Measurements from ENCODE around the gene CARMIL3. TPM values are rescaled to one million over a fixed set of nuclear protein-coding genes. Genes with fewer than 3 reads are reported as not detected.
A peak's percentile ranks its signal among the peaks of the same experiment; 100 is the strongest.
"Not testable (repeated sequence)": the region's sequence is repeated elsewhere in the genome, so short reads cannot be mapped to it uniquely, and the experiment has no call there.

The CARMIL3 gene, protein sequence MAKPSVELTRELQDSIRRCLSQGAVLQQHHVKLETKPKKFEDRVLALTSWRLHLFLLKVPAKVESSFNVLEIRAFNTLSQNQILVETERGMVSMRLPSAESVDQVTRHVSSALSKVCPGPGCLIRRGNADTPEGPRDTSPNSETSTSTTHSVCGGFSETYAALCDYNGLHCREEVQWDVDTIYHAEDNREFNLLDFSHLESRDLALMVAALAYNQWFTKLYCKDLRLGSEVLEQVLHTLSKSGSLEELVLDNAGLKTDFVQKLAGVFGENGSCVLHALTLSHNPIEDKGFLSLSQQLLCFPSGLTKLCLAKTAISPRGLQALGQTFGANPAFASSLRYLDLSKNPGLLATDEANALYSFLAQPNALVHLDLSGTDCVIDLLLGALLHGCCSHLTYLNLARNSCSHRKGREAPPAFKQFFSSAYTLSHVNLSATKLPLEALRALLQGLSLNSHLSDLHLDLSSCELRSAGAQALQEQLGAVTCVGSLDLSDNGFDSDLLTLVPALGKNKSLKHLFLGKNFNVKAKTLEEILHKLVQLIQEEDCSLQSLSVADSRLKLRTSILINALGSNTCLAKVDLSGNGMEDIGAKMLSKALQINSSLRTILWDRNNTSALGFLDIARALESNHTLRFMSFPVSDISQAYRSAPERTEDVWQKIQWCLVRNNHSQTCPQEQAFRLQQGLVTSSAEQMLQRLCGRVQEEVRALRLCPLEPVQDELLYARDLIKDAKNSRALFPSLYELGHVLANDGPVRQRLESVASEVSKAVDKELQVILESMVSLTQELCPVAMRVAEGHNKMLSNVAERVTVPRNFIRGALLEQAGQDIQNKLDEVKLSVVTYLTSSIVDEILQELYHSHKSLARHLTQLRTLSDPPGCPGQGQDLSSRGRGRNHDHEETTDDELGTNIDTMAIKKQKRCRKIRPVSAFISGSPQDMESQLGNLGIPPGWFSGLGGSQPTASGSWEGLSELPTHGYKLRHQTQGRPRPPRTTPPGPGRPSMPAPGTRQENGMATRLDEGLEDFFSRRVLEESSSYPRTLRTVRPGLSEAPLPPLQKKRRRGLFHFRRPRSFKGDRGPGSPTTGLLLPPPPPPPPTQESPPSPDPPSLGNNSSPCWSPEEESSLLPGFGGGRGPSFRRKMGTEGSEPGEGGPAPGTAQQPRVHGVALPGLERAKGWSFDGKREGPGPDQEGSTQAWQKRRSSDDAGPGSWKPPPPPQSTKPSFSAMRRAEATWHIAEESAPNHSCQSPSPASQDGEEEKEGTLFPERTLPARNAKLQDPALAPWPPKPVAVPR (N-terminal part only)
- total RNA-seq (2014; rRNA removed) (not detected in 2 replicates), Bru-seq, nascent RNA (percentile 14 among the genes with signal in this experiment), BruChase-seq, experiment 1, labeled RNA remaining after a 6-hour chase (percentile 19 among the genes with signal in this experiment), BruChase-seq, experiment 2, labeled RNA remaining after a 2-hour chase (percentile 13 among the genes with signal in this experiment)
- long read RNA-seq = 0 reads

GRCh38 chr14:24051789-24052655, at the start of gene CARMIL3:
Gene CARMIL3, plus strand, starts transcription at chr14:24052009. Its CDS starts 145 bp downstream, at chr14:24052154.
- Histone ChIP-seq H3K9me2 (replicated peaks; ENCODE audit: low read length) (no peaks in the 10 kb centered on the region), H3K4me2 (ENCODE audit: low read length) (peak within 1 kb of the TSS; percentile 100), H3K9ac (ENCODE audit: low read length) (peak within 1 kb of the TSS; percentile 68), H4K20me1 (ENCODE audit: low read length) (no peaks in the 10 kb centered on the region), H3K4me3 (ENCODE audit: low read length) (peak within 1 kb of the TSS; percentile 78), H3K9me3 (ENCODE audit: low read length) (no peaks in the 10 kb centered on the region), H3K27me3 (ENCODE audit: low read length) (peaks cover 15% of the 10 kb centered on the region; the same call in 1 of the 2 replicates), H3K27ac (ENCODE audit: low read length) (no peak within 1 kb of the TSS), H3K79me2 (ENCODE audit: low read length) (no peaks in the 10 kb centered on the region), H3K36me3 (ENCODE audit: low read depth, low read length) (no peaks in the 10 kb centered on the region), H3F3A (ENCODE audit: low read length, unreplicated experiment) (no peaks in the 10 kb centered on the region), H2AFZ (ENCODE audit: low read length) (peak within 1 kb of the TSS; percentile 99), H3K4me1 (ENCODE audit: insufficient read depth, low read length) (peaks cover 6% of the 10 kb centered on the region; the same call in 1 of the 2 replicates)
- POLR2A ChIA-PET (ENCODE audit: unreplicated experiment) = no interaction called here
- intact Hi-C loops (cut with micrococcal nuclease) = no loop called here
- CTCF ChIA-PET = interaction anchor here (0.5 kb wide), 1 partner anchor 63 kb away, joined by 3 read pairs; no protein-coding TSS in a partner anchor
- DNase-seq = peak; percentile 57
- TF ChIP-seq CTCF (conservative IDR thresholded peaks at IDR 0.05; ENCODE audit: low read depth, low read length) (no peak), EZH2phosphoT487 (IDR thresholded peaks at IDR 0.05; ENCODE audit: borderline replicate concordance, low read length) (no peak), EZH2 (IDR thresholded peaks at IDR 0.05; ENCODE audit: low read length, unreplicated experiment) (no peak)
- ATAC-seq = peak; percentile 85
- no TSS peak for BruUV-seq (replicated peaks)

DNA sequence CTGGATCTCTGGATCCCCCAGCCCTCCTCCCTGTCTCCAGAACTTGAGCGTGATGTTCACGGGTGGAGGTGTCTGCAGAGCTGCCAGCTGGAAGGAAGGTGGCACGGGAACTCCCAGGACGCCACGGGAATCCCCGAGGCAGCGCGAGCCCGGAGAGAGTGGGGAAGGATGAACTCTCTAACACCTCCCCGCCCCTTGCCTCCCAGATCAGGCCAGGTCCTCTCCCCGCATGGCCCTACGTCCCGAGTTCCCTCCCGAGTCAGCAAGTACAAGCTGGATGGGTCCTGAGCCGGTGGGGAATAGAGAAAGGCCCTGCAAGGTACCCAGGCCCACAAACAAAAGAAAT, 45.4 kb upstream of the CARMIL3 start:
- H3K9me2 ChIP-seq (replicated peaks; ENCODE audit: low read length); intact Hi-C loops (cut with micrococcal nuclease); H3K27me3 ChIP-seq (ENCODE audit: low read length); H3F3A ChIP-seq (ENCODE audit: low read length, unreplicated experiment); H3K36me3 ChIP-seq (ENCODE audit: low read depth, low read length); H3K27ac ChIP-seq (ENCODE audit: low read length); POLR2A ChIA-PET (ENCODE audit: unreplicated experiment); CTCF ChIA-PET; H4K20me1 ChIP-seq (ENCODE audit: low read length); H3K4me1 ChIP-seq (ENCODE audit: insufficient read depth, low read length); H3K9me3 ChIP-seq (ENCODE audit: low read length); H3K79me2 ChIP-seq (ENCODE audit: low read length); DNase-seq: not testable (repeated sequence)
- TSS peak; percentile 76 for BruUV-seq (replicated peaks)
- H3K4me2 ChIP-seq (ENCODE audit: low read length) = peak overlapping the region; percentile 86
- peak overlapping the region; percentile 62; the same call in 1 of the 2 replicates for H3K9ac ChIP-seq (ENCODE audit: low read length)
- peak overlapping the region; percentile 70 for H3K4me3 ChIP-seq (ENCODE audit: low read length)
- peak; percentile 45 for ATAC-seq
- H2AFZ ChIP-seq (ENCODE audit: low read length) = peak overlapping the region; percentile 82

DNA sequence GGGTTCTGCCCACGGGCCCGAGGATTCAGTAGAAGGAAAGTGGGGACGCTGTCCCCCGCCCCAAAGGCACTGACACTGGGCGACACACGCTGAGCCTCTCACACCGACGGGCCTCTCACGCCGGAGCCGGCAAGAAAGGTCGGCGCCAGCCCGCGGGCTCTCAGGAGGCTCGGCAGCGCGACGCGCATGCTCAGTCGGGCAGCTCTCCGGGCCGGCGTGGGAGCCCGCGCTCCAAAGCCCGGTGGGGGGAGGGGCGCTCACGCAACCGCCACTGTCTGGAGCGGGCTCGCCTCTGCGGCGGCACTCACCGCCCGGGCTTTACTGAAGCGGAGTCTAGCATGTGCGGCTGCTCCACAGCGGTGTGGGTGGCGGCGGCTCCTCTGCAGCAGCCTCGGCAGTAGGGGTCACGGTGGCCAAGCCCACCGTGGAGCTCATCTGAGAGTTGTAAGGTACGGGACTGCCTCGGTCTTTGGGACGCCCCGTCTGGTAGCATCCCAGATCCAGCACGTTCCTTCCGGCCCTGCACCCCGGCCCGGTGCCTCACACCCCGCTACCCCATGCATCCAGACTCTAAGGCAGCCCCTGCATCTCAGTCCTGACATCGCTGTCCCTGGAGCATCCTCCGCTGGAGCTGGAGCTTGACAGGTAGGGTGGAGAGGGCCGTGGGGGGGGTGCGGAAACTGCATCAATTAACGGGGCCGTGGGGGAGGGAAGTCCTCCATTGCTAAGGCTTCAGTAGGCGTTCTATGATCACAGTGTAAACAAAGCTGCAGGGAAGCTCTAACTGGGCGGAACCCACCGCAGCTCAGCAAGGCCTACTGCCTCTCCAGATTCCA, 44.8 kb upstream of the CARMIL3 start:
- H3K79me2 ChIP-seq (ENCODE audit: low read length); BruUV-seq (replicated peaks); H3K9me3 ChIP-seq (ENCODE audit: low read length); H3K27me3 ChIP-seq (ENCODE audit: low read length); H3K36me3 ChIP-seq (ENCODE audit: low read depth, low read length); H3K4me1 ChIP-seq (ENCODE audit: insufficient read depth, low read length); H3K27ac ChIP-seq (ENCODE audit: low read length); H3K9me2 ChIP-seq (replicated peaks; ENCODE audit: low read length); intact Hi-C loops (cut with micrococcal nuclease); H4K20me1 ChIP-seq (ENCODE audit: low read length); H3F3A ChIP-seq (ENCODE audit: low read length, unreplicated experiment); POLR2A ChIA-PET (ENCODE audit: unreplicated experiment): not testable (repeated sequence)
- peak; percentile 32 for DNase-seq
- H3K4me2 ChIP-seq (ENCODE audit: low read length) = peak overlapping the region; percentile 86
- H3K9ac ChIP-seq (ENCODE audit: low read length) = peak overlapping the region; percentile 62
- CTCF ChIA-PET = interaction anchor here (0.7 kb wide), 1 partner anchor 798 kb away, joined by 3 read pairs; no protein-coding TSS in a partner anchor
- peak overlapping the region; percentile 82 for H2AFZ ChIP-seq (ENCODE audit: low read length)
- H3K4me3 ChIP-seq (ENCODE audit: low read length) = peak overlapping the region; percentile 70
- peak; percentile 89 for ATAC-seq
